Measurements from ENCODE around the gene ZNF609. TPM values are rescaled to one million over a fixed set of nuclear protein-coding genes. Genes with fewer than 3 reads are reported as not detected.
A peak's percentile ranks its signal among the peaks of the same experiment; 100 is the strongest.

The ZNF609 gene
- total and polyA plus RNA-seq, 2 of the 13 experiments (the other 11 are each of a cell fraction or from before 2014, with no cell fraction given), result 8.9 to 9.9 TPM

GRCh38 chr15:64600794-64601193 is 140.4 kb downstream of the ZNF609 start (continued):
- 0 out of 4 replicates have a peak, but pooled peaks of 1 of the 2 experiments have one; percentile 37 for TF ChIP-seq ATF4 (CRISPR knock-in tag; IDR thresholded peaks at IDR 0.05)

- Histone ChIP-seq H3K4me1 (ENCODE audit: insufficient read depth, low read length) (peaks cover 30% of the 10 kb centered on the region), H3K36me3 (replicated peaks in 1 of 2; ENCODE audit: control insufficient read depth in 1 of 2, insufficient read depth in 2 of 2, low read length in 2 of 2) (no peaks in the 10 kb centered on the region), H3K9me3 (ENCODE audit: low read length) (no peaks in the 10 kb centered on the region), H3K4me3 (replicated peaks in 1 of 3; ENCODE audit: insufficient read depth in 1 of 3, low read depth in 2 of 3, low read length in 3 of 3) (no peak overlapping the region), H2AFZ (ENCODE audit: low read length) (no peak overlapping the region), H4K20me1 (ENCODE audit: insufficient read depth, low read length) (no peaks in the 10 kb centered on the region), H3K9ac (ENCODE audit: insufficient read depth, low read depth, low read length) (no peak overlapping the region), H3K27me3 (ENCODE audit: control insufficient read depth in 1 of 2, insufficient read depth in 2 of 2, low read length in 2 of 2) (no peaks in the 10 kb centered on the region), H3K4me2 (ENCODE audit: low read depth, low read length) (no peak overlapping the region), H3K27ac (ENCODE audit: extremely low read length, insufficient read depth, low read length) (no peak overlapping the region), H3K79me2 (ENCODE audit: insufficient read depth, low read length) (peaks cover 17% of the 10 kb centered on the region)
- in situ Hi-C loops (cut with HindIII; ENCODE audit: extremely low pct_ligation_motif_present, low pct_unique_long_range_greater_than_20kb) (no loop called here), intact Hi-C loops (cut with micrococcal nuclease; ENCODE audit: unreplicated experiment) (no loop called here)
- CTCF ChIA-PET (ENCODE audit: low intra/inter-chr PET ratio, low total read pairs), result no interaction called here
- TF ChIP-seq MBD4 (IDR thresholded peaks at IDR 0.05; ENCODE audit: borderline replicate concordance, low read length), result no peak
- TF ChIP-seq MYNN (CRISPR knock-in tag; IDR thresholded peaks at IDR 0.05; ENCODE audit: low read depth), result no peak
- no peak for TF ChIP-seq ZNF317 (CRISPR knock-in tag; IDR thresholded peaks at IDR 0.05)
- no peak for TF ChIP-seq HHEX (CRISPR knock-in tag; IDR thresholded peaks at IDR 0.05)
- TF ChIP-seq NFRKB (IDR thresholded peaks at IDR 0.05), result no peak
- no peak for TF ChIP-seq ZBTB49 (CRISPR knock-in tag; IDR thresholded peaks at IDR 0.05; ENCODE audit: borderline replicate concordance)
- no peak for TF ChIP-seq RCOR2 (CRISPR knock-in tag; IDR thresholded peaks at IDR 0.05)
- TF ChIP-seq ZNF44 (CRISPR knock-in tag; IDR thresholded peaks at IDR 0.05), result no peak
- no peak for TF ChIP-seq MAF1 (CRISPR knock-in tag; IDR thresholded peaks at IDR 0.05; ENCODE audit: borderline replicate concordance)
- no peak for TF ChIP-seq EZH2 (conservative IDR thresholded peaks at IDR 0.05; ENCODE audit: low read depth, low read length)
- TF ChIP-seq ZFY (CRISPR knock-in tag; IDR thresholded peaks at IDR 0.05), result no peak
- TF ChIP-seq RBM22 (optimal IDR thresholded peaks at IDR 0.05; ENCODE audit: low read length), result no peak
- no peak for TF ChIP-seq MIXL1 (CRISPR knock-in tag; IDR thresholded peaks at IDR 0.05)
- TF ChIP-seq HMGA1 (CRISPR knock-in tag; conservative IDR thresholded peaks at IDR 0.05), result no peak
- no peak for TF ChIP-seq ZMAT5 (CRISPR knock-in tag; IDR thresholded peaks at IDR 0.05; ENCODE audit: borderline replicate concordance, low read depth)
- no peak for TF ChIP-seq ZNF790 (CRISPR knock-in tag; IDR thresholded peaks at IDR 0.05; ENCODE audit: borderline replicate concordance)
- TF ChIP-seq MIER3 (CRISPR knock-in tag; IDR thresholded peaks at IDR 0.05; ENCODE audit: borderline replicate concordance), result no peak
- TF ChIP-seq KDM2A (CRISPR knock-in tag; IDR thresholded peaks at IDR 0.05; ENCODE audit: borderline replicate concordance, low read depth), result no peak
- TF ChIP-seq ZNF3 (CRISPR knock-in tag; IDR thresholded peaks at IDR 0.05), result no peak
- TF ChIP-seq ZNF34 (CRISPR knock-in tag; IDR thresholded peaks at IDR 0.05; ENCODE audit: borderline replicate concordance), result no peak
- no TSS peak for BruUV-seq (replicated peaks)
- POLR2A ChIA-PET, result no interaction called here
- ATAC-seq (no peak), FAIRE-seq (no peak), DNase-seq (ENCODE audit: low spot score) (no peak)
Measured at GRCh38 chr15:64604319-64604718, 143.9 kb downstream of the ZNF609 start.
